IPS DF 6.9 (cell line): ENCODE results near the gene PANK1.
A peak's percentile ranks its signal among the peaks of the same experiment; 100 is the strongest.

ENCODE experiments used
- DNase-seq: peaks from one replicate; pipeline ENCODE4 v3.0.0-alpha.2; 2013; ENCODE audit warnings: low read depth, low spot score
- H3K27ac ChIP-seq: one replicate; pipeline ENCODE4 v1.5.1; 2013; ENCODE audit warnings: low read length, control low read depth
- H3K27me3 ChIP-seq: 2 replicates; pipeline ENCODE4 v1.6.1; 2013; ENCODE audit warnings: mild to moderate bottlenecking, low read length; ENCODE audit not compliant: control insufficient read depth, insufficient read depth
- H3K36me3 ChIP-seq: 2 replicates; pipeline ENCODE4 v1.6.1; 2013; ENCODE audit warnings: low read length; ENCODE audit not compliant: control insufficient read depth, insufficient read depth
- H3K4me1 ChIP-seq: 2 replicates; pipeline ENCODE4 v1.6.1; 2013; ENCODE audit warnings: low read length; ENCODE audit not compliant: control insufficient read depth, insufficient read depth
- H3K4me3 ChIP-seq: 2 replicates; pipeline ENCODE4 v1.5.1; 2013; ENCODE audit warnings: mild to moderate bottlenecking, low read length
- H3K9me3 ChIP-seq: 2 replicates; pipeline ENCODE4 v1.6.1; 2013; ENCODE audit warnings: low read length, inconsistent platforms; ENCODE audit not compliant: control insufficient read depth, insufficient read depth
- WGBS: extraction: QIAGEN DNeasy Blood & Tissue Kit; methylation state at CpG from one replicate; pipeline ENCODE4 v1.1.7; 2013; ENCODE audit warnings: mixed read lengths, missing lambda C conversion rate; ENCODE audit not compliant: insufficient read length, insufficient coverage; 5-methylcytosine and 5-hydroxymethylcytosine counted together

PANK1 gene

GRCh38 chr10:89643431-89643811, 1.6 kb downstream of the PANK1 start:
- no peaks in the 10 kb centered on the region for H3K9me3 ChIP-seq
- no peaks in the 10 kb centered on the region; the same call in 1 of the 2 replicates for H3K4me1 ChIP-seq
- H3K36me3 ChIP-seq = no peaks in the 10 kb centered on the region
- no peak for DNase-seq
- H3K27ac ChIP-seq = no peak overlapping the region
- no peaks in the 10 kb centered on the region for H3K27me3 ChIP-seq
- H3K4me3 ChIP-seq = peak overlapping the region; percentile 78; the same call in 1 of the 2 replicates
- WGBS = no CpG with 5 or more reads among the region's 2 CpGs

- Histone ChIP-seq H3K4me3 (no peak overlapping the region), H3K27ac (no peak overlapping the region), H3K4me1 (no peaks in the 10 kb centered on the region; the same call in 1 of the 2 replicates), H3K9me3 (no peaks in the 10 kb centered on the region), H3K27me3 (no peaks in the 10 kb centered on the region), H3K36me3 (no peaks in the 10 kb centered on the region)
- no peak for DNase-seq
- WGBS = no CpG with 5 or more reads among the region's 3 CpGs
Measured at GRCh38 chr10:89642193-89642592, 2.8 kb downstream of the PANK1 start.

DNA sequence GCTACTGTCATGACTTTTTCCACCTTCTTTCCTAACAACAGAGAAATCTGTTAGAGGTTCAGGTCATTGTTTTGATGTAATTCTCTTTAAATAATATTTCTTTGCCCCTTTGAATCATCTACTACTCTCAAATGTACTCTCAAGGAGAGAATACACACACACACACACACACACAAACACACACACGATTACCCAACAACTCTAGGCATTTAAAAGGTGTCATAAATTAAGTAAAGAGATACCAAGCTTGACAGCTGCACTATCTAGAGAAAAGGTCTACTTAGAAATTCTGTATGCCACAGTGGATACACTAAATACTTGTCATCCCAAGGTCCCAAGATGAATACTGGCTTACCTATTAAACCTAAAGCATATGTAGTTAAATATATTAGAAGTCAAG, 4.8 kb downstream of the PANK1 start:
- DNase-seq = no peak
- Histone ChIP-seq H3K9me3 (no peaks in the 10 kb centered on the region), H3K4me3 (no peak overlapping the region), H3K27ac (no peak overlapping the region), H3K36me3 (no peaks in the 10 kb centered on the region; the same call in 1 of the 2 replicates), H3K27me3 (no peaks in the 10 kb centered on the region), H3K4me1 (no peaks in the 10 kb centered on the region)
- no CpG with 5 or more reads among the region's 1 CpG for WGBS

DNA sequence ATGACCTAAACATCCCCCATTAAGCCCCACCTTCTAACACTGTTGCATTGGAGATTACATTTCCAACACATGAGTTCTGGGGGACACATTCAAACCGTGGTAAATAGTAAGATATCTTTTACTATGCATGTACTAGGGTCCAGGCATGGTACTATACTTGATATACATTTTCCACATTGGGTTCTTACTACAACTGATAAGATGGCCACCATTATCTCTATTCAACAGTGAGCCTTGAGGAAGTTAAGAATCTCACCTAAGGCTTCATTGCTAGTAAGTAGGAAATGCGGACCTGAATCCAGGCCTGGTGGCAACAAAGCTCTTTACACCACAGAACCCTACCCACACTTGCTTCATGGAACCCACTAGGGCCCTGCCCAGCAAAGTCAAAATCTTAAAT, 5.7 kb downstream of the PANK1 start:
- DNase-seq = no peak
- Histone ChIP-seq H3K27me3 (no peaks in the 10 kb centered on the region), H3K4me1 (no peaks in the 10 kb centered on the region), H3K36me3 (no peaks in the 10 kb centered on the region; the same call in 1 of the 2 replicates), H3K9me3 (no peaks in the 10 kb centered on the region), H3K27ac (no peak overlapping the region), H3K4me3 (no peak overlapping the region)
- WGBS = no CpG with 5 or more reads among the region's 2 CpGs

DNA sequence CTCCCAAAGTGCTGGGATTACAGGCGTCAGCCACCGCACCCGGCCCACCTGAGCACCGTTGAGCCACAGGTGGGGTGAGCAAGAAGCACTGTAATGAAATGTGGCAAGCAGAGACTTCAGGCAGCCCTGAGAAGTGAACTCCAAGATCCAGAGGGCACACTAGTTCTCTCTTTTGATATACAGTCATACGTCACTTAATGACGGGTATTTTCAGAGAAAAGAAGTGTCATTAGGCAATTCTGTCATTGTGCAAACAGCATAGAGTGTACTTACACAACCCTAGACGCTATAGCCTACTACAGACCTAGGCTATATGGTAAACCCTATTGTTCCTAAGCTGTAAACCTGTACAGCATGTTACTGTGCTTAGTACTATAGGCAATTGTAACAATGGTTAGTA, 7.9 kb downstream of the PANK1 start:
- Histone ChIP-seq H3K36me3 (peaks cover 3% of the 10 kb centered on the region; the same call in 1 of the 2 replicates), H3K9me3 (no peaks in the 10 kb centered on the region), H3K27me3 (no peaks in the 10 kb centered on the region), H3K4me3 (no peak overlapping the region), H3K27ac (no peak overlapping the region), H3K4me1 (no peaks in the 10 kb centered on the region)
- DNase-seq = no peak
- no CpG with 5 or more reads among the region's 7 CpGs for WGBS

DNA sequence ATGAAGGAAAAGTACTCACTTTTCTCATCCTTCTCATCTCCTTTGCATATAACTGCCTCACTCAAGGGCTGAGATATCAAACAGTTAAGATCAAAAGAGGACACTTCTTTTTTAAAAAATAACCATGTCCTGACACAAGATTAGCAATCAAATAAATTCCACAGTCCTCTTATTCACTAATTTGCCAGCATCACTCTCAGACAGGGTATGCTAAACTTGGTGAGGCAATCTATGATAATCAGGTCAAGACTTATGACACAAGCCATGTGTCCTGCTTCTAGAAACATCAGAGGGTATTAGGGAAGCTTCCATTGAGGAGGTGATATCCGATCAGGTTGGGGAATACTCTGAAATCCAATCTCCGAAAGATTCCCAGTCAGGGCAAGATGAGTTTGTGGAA, 10.4 kb downstream of the PANK1 start:
- no peak for DNase-seq
- no peak overlapping the region for H3K27ac ChIP-seq
- no CpG with 5 or more reads among the region's 2 CpGs for WGBS
- no peaks in the 10 kb centered on the region for H3K9me3 ChIP-seq
- no peaks in the 10 kb centered on the region for H3K4me1 ChIP-seq
- H3K36me3 ChIP-seq = peaks cover 3% of the 10 kb centered on the region; the same call in 1 of the 2 replicates
- no peaks in the 10 kb centered on the region for H3K27me3 ChIP-seq
- no peak overlapping the region for H3K4me3 ChIP-seq

- no peaks in the 10 kb centered on the region for H3K9me3 ChIP-seq
- H3K27me3 ChIP-seq = no peaks in the 10 kb centered on the region
- DNase-seq = no peak
- no peak overlapping the region for H3K4me3 ChIP-seq
- no peak overlapping the region for H3K27ac ChIP-seq
- H3K36me3 ChIP-seq = peaks cover 3% of the 10 kb centered on the region; the same call in 1 of the 2 replicates
- H3K4me1 ChIP-seq = no peaks in the 10 kb centered on the region
Measured at GRCh38 chr10:89633484-89633883, 11.6 kb downstream of the PANK1 start.

DNA sequence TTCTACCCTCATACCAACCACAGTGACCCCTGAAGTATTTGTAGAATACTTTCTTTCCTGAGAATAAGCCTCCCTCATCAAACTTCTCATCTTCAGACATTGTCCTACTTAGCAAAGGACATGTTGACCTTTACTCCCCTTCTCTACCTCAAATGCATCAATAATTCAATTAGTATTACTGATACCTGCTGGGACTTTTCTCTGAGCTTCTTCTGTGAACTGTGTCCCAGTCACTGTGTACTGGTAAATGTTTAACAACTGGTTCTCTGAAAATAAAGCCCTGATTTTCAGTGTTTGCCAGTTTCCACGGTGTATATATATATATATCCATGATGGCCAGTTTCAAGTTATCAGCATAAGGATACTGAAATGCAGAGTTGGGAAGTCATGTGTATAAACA, 12.2 kb downstream of the PANK1 start:
- H3K27me3 ChIP-seq = no peaks in the 10 kb centered on the region
- no peaks in the 10 kb centered on the region for H3K9me3 ChIP-seq
- no CpG with 5 or more reads among the region's 1 CpG for WGBS
- H3K4me1 ChIP-seq = no peaks in the 10 kb centered on the region
- DNase-seq = no peak
- peaks cover 3% of the 10 kb centered on the region; the same call in 1 of the 2 replicates for H3K36me3 ChIP-seq
- no peak overlapping the region for H3K27ac ChIP-seq
- H3K4me3 ChIP-seq = no peak overlapping the region

- no CpG with 5 or more reads among the region's 1 CpG for WGBS
- H3K27ac ChIP-seq = no peak overlapping the region
- no peaks in the 10 kb centered on the region for H3K9me3 ChIP-seq
- H3K4me3 ChIP-seq = no peak overlapping the region
- no peaks in the 10 kb centered on the region for H3K27me3 ChIP-seq
- H3K36me3 ChIP-seq = no peaks in the 10 kb centered on the region
- DNase-seq = no peak
- H3K4me1 ChIP-seq = no peaks in the 10 kb centered on the region
Measured at GRCh38 chr10:89627830-89628229, 17.2 kb downstream of the PANK1 start.

DNA sequence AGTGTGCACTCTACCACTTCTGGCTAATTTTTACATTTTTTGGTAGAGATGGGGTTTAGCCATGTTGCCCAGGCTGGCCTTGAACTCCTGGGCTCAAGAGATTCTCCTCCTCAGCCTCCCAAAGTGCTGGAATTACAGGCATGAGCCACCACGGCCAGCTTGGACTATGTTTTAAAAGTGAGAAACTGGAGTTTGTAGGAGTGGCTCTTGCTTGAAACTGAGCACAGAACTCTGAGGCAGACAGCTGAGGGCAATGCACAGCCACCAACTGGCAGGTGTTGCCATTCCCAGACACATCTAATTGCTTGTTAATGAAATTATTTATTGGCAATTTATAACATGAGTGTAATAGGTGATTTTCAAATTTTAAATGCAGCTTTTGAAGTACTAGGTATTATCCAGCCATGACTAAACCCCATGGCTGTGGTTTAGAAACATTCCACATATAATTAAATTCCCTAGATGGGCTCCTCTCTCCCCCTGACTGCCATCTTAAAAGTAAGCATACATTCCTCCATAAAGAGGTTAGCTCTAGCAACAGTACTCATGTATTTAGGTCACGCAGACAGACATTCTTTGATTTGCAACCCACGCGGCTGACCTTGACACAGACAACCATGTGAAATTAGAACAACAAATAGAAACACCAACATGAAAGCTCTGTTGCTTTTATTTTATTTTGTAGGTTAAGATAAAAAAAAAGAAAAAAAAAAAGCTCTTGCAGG, 19.8 kb downstream of the PANK1 start:
- WGBS = no CpG with 5 or more reads among the region's 4 CpGs
- no peaks in the 10 kb centered on the region for H3K27me3 ChIP-seq

DNA sequence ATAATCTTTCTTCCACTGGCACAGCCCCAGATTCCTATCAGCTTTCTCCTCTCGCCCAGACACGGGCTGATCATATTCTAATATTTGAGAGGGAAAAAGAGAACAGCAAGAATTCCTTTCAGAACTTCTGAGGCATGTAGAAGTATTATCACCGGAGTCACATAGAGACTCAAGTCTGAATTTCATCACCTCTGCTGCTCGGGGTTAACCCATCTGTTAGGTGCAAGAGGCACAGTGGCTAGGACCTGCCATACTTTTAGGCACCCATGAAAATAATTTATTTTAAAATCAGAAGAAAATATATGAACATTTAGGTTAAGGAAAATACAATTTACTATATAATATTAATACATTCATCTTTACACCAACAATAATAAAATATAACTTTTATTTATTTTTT, 21.0 kb downstream of the PANK1 start:
- H3K36me3 ChIP-seq = no peaks in the 10 kb centered on the region
- no CpG with 5 or more reads among the region's 4 CpGs for WGBS

More for the DNA sequence above, 19.8 kb downstream of the PANK1 start:
- DNase-seq = no peak
- no peaks in the 10 kb centered on the region for H3K36me3 ChIP-seq
- H3K4me1 ChIP-seq = no peaks in the 10 kb centered on the region
- H3K4me3 ChIP-seq = no peak overlapping the region
- no peak overlapping the region for H3K27ac ChIP-seq
- no peaks in the 10 kb centered on the region for H3K9me3 ChIP-seq

More for the DNA sequence above, 21.0 kb downstream of the PANK1 start:
- no peak overlapping the region for H3K27ac ChIP-seq
- no peaks in the 10 kb centered on the region for H3K4me1 ChIP-seq
- no peak for DNase-seq
- H3K9me3 ChIP-seq = peaks cover 1% of the 10 kb centered on the region; the same call in 1 of the 2 replicates
- no peaks in the 10 kb centered on the region for H3K27me3 ChIP-seq
- no peak overlapping the region for H3K4me3 ChIP-seq
